ENCODE results near the gene SH2B2.
A peak's percentile ranks its signal among the peaks of the same experiment; 100 is the strongest.

The SH2B2 gene

DNA sequence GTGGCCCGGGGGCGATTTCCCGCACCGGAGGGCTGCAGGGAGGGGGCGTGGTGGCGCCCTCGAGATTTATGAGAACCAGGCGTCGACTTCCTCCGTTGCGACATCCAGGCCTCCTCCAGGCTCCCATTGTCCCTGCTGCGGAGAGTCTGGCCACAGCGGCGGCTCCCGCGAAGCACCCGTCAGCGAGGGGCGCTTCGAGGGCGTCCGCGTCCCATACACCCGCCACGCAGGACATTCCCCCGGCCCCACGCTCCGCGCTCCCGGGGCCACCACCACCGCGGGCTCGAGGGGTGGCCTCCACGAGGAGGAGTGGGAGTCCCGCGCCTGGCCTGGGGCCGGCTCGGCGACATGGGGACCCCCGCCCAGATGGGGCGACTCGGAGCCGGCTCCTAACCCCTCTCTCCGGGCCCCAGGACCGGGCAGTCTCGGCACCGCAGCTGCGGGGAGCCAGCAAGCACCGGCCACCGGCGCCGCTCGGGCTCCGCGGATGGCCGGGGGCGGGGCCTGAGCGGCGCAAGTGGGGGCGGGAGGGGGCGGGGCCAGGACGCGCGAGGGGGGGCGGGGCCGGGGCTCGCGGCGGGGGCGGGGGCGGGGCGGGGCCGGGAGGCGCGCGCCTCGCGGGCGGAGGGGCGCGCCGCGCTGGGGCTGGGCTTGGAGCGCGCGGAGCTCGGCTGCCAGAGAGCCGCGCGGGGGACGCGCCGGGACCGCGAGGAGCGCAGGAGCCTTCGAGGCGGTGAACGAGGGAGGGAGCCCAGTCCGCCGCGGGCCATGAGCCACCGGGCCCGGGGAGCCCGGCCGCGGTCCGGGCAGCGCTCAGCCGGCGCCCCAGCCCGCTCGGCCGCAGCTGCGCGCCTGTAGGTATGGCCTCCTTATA lies at the start of gene SH2B2:
SH2B2 (plus strand) TSS at position 632 of the 874 bp plus-strand sequence. CDS start 13,683 bp downstream, outside the sequence.
- DNase-seq = peak; percentile 61

DNA sequence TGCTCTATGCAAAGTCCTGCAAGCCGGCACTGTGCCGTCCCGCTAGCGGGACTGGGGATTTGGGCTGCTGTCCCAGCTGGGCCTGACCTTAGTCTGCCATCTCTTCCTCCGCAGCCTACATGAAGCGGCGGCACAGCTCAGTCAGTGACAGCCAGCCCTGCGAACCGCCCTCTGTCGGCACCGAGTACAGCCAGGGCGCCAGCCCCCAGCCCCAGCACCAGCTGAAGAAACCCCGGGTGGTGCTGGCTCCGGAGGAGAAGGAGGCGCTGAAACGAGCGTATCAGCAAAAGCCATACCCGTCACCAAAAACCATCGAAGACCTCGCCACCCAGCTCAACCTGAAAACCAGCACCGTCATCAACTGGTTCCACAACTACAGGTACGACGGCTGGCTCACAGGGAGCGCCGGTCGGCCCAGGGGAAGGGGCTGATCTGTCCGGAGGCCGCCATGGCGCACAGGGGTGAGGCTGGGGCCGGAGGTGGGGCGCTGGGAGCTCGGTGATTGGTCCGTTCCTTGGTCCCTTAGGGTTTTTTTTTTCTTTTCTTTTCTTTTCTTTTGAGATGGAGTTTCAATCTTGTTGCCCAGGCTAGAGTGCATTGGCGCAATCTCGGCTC lies 47.4 kb upstream of the SH2B2 start:
- no peak for DNase-seq

DNA sequence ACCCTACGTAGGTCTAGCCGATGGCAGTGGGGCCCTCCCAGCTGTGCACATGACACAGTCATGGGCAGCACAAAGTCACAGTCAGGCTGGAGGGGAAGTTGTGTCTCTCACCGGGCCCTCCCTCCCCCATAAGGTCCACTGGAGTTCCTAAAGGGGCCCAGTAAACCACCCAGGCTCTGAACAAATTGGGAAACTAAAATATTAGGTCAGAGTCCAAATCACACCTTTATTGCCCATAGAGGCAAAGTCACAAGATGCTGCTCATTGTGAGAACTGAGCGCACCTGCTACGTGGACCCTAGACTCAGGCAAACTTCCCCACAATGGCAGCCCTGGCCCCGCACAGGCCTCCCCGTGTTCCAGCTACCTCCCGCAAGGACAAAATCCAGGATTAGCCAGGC lies 45.2 kb upstream of the SH2B2 start:
- DNase-seq = no peak

DNA sequence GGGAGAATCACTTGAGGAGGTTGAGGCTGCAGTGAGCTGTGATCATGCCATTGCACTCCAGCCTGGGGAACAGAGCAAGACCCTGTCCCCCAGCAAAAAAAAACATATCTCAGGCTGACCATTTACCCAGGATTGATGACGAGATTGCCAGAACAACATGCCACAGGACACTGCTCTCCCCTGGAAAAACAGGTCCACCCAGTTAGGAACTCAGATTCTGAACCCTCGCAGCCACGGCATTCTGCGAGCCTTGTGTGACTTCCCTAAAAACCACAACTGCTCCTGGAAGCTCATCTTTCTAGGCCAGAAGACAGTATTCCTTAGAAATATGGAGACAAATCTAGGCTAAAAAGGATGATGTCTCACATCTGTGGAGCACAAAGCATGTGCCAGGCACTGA lies 42.1 kb upstream of the SH2B2 start:
- no peak for DNase-seq

DNA sequence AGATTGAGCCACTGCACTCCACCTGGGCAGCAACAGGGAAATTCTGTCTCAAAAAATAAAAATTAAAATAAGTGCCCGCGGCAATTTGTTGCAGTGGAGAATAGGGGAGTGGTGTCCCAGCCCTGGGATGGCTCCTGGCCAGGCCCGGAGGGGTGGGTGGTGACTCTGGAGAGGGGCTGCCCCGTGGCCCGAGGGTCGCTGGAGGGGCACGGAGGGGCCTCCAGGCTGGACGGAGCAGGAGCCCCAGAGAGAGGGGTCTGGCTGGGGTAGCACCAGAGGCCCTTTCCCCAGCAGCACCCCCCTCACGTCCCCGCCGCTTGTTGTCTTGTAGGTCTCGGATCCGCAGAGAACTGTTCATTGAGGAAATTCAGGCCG lies 38.6 kb upstream of the SH2B2 start:
- DNase-seq = no peak

DNA sequence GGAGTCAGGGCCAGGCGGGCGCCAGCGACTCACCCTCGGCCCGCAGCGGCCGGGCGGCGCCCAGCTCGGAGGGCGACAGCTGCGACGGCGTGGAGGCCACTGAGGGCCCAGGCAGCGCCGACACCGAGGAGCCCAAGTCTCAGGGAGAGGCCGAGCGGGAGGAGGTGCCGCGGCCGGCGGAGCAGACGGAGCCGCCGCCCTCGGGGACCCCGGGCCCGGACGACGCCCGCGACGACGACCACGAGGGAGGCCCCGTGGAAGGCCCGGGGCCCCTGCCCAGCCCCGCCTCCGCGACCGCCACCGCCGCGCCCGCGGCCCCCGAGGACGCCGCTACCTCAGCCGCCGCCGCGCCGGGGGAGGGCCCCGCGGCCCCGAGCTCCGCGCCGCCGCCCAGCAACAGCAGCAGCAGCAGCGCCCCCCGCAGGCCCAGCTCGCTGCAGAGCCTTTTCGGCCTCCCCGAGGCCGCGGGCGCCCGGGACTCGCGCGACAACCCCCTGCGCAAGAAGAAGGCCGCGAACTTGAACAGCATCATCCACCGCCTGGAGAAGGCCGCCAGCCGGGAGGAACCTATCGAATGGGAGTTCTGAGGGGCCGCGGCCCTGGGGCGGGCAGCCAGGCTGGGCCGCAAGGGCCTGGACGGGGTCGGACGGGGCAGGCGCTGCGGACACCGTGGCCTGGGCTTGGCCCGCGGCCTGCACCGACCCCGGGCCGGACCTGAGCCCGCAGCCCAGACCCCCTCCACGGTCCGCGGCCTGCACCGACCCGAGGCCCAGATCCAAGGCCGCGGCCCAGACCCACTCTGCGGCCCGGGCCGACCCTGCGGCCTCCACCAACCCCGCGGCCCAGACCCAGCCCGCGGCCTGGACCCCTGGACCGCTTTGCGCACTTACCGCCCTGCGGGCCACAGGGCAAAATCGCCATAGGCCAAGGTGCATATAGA lies 37.9 kb upstream of the SH2B2 start:
- no peak for DNase-seq

DNA sequence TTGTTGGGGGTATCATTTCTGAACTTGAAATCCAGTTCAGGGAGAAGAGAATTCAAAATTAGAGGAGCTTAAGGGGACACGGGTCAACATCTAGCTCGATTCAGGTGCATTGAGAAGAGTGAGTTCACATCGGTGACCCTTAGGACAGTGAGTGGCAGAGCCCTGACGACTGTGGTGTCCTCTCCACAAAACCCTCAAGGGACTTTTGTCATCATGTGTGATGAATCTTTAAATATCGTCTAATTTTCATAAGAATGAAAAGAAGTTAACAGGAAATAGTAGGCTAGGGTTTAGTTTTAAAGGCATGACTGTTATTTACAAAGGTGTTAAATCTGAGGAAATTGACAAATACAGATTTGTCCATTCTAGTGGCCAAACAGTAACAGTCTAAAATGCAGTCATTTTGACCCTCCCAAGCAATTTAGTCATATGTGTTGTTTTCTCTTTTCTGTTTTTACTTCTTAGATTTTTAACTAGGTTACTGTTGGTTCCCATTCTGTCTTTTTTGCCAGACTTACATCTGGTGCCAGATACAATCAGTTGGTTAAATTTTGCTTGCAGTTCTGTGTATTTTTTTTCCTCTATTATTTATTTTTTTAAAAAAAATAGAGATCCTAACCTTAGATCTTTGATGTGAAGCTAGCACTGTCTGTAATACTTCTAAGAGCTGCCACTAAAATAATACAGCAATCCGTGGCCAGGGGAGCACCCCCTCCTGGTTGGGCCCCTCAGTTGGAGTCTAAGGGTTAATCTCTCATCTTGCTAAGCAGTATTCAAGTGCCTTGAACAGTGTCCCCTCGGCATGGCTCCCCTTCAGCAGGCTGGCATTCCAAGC lies 34.9 kb upstream of the SH2B2 start:
- DNase-seq = no peak

DNA sequence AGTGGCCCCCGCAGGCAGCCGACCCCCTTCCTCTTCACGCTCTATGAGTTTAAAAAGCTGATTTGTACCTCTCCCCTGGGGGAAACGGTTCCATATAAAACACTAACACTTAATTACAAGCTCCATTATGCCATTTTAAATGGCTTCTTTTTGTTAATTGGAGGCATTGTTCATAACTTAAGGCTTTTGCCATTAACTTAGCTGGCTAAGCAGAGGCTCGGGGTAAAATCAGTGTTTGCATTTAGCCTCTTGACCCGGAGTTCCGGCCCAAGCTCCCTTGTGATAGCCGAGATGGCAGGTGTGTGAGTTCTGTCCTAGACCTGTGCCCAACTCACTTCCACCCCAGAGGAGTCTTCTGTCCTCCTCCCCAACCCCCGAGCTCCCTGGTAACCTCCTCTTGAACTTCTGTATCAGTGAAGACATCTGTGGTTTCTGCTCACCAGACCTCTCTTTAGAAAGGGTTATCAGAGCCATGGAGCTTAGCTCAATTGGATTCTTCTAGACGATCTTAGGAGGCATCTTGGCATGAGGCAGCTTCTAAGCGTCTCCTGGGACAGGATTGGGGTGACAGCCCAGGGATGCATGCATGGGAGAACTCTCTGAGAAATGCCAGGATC lies 34.2 kb upstream of the SH2B2 start:
- no peak for DNase-seq

DNA sequence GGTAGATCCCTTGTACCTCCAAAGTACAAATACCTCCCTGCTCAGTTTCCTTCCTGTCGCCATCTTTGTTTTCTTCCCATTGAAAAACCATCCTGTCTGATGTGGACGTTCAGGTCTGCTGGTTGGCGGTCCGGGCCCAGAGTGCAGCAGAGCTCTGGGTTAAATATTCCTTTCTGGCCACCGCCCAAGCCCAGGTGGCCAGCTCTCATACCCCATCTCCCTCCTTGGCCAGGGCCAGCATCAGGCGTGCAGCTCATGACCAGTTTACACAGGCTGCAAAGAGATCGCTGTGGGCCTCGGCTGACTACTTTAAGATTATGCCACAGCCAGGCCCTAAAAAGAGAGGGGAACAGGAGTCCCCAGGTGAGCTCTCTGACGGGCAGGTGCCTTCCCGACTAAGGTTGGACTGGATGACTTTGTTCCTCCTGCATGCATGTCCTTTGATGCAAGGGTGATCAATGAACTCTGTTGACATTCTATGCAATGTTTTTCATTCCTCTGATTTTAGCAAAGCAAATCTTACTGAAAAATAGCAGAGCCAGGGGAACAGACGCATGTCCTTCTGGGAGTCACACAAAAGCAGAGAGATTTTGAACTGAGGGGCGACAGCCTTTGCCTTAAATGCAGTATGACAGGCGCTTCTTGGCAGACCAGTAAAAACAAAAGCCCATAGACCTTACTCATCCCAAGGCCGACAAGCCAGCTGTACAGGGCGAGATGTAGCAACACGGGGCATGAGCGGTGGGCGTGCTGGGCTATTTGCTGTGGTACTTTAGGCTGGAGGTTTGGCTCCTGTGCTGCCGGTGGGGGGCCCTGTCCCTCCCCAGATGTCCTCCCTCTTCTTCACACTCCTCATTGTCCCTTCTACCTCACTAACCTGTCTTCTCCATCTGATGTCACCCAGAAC lies 33.3 kb upstream of the SH2B2 start:
- DNase-seq = no peak

DNA sequence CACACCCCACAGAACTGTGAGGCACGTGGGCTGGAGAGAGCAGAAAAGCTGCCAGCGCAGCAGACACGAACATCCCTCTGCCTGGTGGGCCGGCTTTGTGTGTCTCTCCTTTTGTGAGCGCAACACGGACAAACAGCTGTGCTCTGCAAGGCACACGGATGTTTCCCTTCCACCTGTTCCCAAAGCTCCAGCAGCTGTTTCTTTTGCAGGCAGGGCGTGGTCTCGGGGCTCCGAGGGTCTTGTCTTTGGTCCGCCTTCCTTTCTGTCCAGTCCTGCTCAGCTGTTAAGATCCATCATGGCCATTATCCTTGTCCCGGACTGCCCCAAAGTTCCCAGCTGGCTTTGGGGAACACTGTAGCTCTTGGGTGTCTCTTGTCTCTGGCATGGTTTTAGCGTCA lies 32.7 kb upstream of the SH2B2 start:
- DNase-seq = no peak

DNA sequence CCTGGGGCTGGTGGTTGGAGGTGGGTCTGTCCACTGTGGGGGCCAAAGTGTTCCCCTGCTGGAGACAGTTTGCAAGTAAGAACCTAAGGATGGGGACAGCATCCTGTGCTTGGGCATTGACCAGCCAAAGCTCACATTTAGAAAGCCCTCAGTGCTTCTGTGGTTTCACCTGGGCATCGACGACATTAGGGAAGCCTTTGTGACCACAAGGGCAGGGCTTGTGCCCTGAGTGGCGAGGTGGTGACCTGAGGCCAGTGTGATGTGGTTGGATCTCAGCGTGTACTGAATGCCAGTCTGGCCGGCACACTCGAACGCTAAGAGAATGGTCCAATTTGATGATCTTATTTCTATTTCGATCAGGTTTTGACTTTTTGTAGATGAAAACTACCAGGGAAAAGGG lies 32.1 kb upstream of the SH2B2 start:
- no peak for DNase-seq

DNA sequence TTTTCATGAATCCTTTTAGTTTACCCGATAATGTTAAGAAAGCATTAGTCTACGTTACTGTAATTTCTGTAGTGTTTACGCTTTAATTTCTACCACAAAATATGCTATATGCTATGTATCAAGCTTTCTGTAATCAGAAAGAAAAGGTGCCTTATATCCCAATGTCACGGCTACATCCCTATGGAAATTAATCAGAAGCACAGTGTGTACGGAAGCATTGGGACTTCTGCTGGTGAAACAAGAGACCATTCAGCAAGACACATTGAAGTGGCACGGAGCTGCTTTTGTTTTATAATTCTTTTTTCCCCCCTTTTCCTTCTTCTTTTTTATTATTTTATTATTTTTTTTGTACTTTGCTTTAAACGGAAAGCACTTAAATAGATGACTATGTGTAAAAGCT lies 31.2 kb upstream of the SH2B2 start:
- DNase-seq = no peak

DNA sequence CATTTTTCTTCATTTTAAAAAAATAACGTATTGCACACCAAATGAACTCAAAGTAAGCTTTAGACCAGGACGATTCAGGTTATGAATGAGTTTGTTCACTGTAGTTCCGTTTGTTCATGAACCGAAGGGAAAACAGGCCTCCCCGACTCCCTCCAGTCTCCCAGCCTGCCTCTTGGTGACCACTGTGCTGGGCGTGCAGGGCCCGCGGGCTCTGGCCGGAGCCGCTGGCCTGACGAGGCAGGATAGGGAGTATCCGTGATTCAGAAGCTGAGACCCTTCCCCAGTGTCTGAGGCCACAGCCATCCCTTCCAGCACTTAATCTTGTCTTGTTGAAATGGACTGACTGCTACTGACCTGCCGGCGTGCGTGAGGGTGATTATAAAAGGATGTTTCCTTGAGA lies 30.8 kb upstream of the SH2B2 start:
- no peak for DNase-seq

DNA sequence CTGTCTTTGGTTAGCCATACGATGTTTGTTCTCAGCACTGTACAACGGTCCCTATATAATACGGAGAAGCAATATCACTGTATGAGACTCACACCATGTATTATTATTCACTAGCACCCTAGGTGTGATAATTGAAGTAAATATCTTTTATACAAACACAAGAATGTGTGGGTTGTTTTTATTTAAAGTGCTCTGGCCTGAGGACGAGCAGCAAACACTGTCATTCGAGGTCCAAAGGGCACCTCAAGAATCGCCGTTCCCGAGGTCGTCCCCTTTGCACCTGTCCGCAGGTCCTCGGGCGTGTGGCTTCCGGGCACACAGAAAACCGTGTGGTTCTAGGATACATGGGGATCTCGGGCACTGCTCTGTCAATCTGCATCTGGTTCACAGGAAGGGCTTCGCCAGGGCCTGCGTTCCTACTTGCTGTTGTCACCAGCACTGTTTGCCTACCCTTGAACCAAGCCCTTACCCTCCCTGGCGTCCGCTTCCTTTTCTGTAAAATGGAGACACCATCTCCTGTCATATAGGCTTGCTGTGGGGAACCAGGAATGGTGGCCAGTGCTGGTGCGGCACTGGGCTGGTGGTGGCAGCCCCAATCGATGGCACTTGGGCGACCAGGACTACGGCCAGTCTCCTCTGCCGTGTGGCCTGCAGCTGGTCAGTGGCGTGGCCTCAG lies 28.5 kb upstream of the SH2B2 start:
- DNase-seq = no peak

DNA sequence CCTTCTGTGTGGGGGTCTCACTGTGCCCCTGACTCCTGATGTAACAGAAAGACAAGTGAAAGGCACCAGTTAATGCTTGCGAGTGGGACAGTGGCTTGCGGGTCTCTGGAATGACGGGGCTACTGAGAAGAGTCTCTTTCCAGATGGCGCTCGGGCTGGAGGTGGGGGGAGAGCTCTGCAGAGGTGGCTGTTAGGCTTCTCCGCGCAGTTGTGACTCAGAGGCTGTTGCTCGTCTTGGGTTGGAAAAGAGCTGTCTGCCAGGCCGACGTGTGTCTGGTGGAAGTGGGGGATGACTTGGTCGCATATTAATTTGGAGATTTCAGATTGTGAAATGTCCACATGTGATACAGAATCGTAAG lies 27.9 kb upstream of the SH2B2 start:
- no peak for DNase-seq

DNA sequence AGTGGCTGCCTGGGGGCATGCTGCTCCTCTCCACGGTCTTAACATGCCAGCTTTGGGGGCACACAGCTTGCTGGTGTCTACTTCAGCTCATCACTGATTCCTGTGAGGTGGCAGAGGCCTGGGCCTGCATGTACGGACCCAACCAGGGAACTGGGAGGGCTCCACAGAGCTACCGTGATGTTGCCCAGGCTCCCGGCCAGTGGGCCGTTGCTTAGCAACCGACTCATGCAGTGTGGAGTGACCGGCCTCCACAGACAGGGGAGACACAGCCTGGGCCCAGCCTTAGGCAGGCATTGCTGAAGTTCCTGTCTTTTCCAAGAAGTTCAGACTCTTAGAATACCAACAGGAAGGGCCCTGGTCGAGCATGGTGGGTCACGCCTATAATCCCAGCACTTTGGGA lies 25.8 kb upstream of the SH2B2 start:
- no peak for DNase-seq

DNA sequence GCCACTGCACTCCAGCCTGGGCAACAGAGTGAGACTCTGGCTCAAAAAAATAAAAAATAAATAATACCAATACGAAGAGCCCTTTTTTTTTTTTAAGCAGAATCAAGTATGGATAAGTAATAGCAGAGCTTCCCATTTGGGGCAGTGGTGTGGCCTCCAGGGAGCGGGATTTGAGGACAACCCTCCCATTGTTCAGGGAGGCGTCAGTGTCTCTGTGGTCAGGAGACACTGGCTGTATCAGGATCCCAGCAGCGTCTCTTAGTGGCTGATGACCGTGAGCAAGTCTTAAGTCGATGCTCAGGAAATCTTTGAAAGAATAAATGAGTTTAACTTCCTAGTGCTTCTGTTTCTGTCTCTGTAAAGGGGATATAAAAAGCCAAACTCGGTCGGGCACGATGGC lies 25.2 kb upstream of the SH2B2 start:
- DNase-seq = no peak

DNA sequence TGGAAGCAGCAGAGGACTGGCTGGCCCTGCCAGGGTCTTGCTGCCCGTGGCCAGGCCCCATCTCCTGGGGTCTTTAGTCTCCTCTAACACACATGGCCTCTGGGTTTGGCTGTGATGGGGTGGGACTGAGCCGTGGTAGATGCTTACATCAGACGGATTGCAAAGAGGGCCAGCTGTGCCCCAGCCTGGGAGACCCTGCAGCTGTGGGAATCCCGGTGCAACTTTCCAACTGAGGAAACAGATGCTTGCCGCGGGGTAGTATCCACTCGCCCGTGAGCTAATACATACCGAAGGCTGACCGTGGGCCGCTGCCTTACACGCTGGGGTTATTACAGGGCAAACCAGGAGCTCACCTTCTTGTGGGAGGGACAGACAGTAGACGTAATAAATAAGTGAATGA lies 24.1 kb upstream of the SH2B2 start:
- DNase-seq = no peak

DNA sequence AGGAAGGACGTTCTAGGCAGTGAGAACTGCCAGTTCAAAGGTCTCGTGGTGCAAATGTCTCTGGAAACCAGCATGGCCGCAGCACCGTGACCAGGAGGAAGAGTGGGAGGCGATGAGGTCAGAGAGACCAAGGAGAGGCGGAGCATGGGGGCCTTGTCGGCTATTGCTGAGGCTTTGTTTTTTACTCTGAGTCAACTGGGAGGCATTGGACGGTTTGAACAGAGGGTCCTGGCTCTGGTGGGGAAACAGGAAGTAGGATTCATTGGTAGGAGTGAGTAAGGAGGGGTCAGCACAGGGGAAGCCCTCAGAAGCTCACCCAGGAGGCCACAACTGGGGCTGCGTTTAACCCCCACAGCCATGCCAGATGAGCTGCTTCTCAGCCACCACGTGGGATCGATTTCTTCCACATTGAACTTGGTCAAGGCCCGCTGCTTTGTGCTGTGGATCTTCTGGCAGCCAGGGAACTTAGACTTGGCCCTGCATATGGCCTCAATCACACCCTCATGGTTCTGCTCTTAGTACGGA lies 22.2 kb upstream of the SH2B2 start:
- no peak for DNase-seq

DNA sequence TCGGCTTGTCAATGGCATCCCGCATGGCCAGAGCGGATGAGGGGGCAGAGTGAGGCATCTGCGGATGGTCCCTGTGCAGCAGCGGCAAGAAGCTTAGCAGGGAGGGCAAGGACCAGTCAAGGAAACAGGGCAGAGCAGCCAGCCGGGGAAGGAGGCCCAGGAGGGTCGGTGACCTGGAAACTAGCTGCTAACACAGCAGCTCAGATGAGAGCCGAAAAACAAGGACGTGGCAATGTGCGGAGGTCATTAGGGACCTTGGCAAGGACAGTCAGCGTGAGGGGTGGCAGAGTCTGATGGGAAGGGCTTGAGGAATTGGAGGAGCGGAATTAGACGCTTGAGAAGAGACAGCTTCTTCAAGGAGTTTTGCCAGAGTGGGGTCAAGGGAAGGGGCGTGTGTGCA lies 20.1 kb upstream of the SH2B2 start:
- no peak for DNase-seq
